Measurements from ENCODE around the gene RSPO4.

Gene RSPO4

GRCh38 chr20:969868-970267 is 32.2 kb downstream of the RSPO4 start:
- no peak overlapping the region for H3K9ac ChIP-seq (ENCODE audit: low read length)
- no peaks in the 10 kb centered on the region for H4K20me1 ChIP-seq (ENCODE audit: insufficient read depth, low read length)
- no peak for DNase-seq
- H3K4me1 ChIP-seq (ENCODE audit: low read length) = no peaks in the 10 kb centered on the region
- TF ChIP-seq EZH2phosphoT487 (IDR thresholded peaks at IDR 0.05; ENCODE audit: low read length) = no peak
- no peaks in the 10 kb centered on the region for H3F3A ChIP-seq (ENCODE audit: insufficient read depth, low read length)
- H3K4me2 ChIP-seq (ENCODE audit: low read depth, low read length) = peak overlapping the region; percentile 10; the same call in 1 of the 2 replicates
- H3K79me2 ChIP-seq (ENCODE audit: low read length) = no peaks in the 10 kb centered on the region
- H3K4me3 ChIP-seq (ENCODE audit: low read length) = no peak overlapping the region
- peak overlapping the region; percentile 4; the same call in 1 of the 2 replicates for H2AFZ ChIP-seq (ENCODE audit: low read length)
- no peaks in the 10 kb centered on the region for H3K27me3 ChIP-seq (replicated peaks; ENCODE audit: insufficient read depth, low read length)
- no peaks in the 10 kb centered on the region for H3K9me3 ChIP-seq (replicated peaks; ENCODE audit: insufficient read depth, low read length)
- H3K36me3 ChIP-seq (replicated peaks; ENCODE audit: insufficient read depth, low read length) = no peaks in the 10 kb centered on the region
- H3K27ac ChIP-seq (ENCODE audit: low read length) = no peak overlapping the region
- no peaks in the 10 kb centered on the region for H3K9me2 ChIP-seq (replicated peaks; ENCODE audit: insufficient read depth, low read length)

- Histone ChIP-seq H3K27me3 (replicated peaks; ENCODE audit: insufficient read depth, low read length) (no peaks in the 10 kb centered on the region), H2AFZ (ENCODE audit: low read length) (no peak overlapping the region), H3K36me3 (replicated peaks; ENCODE audit: insufficient read depth, low read length) (no peaks in the 10 kb centered on the region), H3K4me2 (ENCODE audit: low read depth, low read length) (no peak overlapping the region), H3K4me1 (ENCODE audit: low read length) (no peaks in the 10 kb centered on the region), H3K27ac (ENCODE audit: low read length) (no peak overlapping the region), H3K9me3 (replicated peaks; ENCODE audit: insufficient read depth, low read length) (no peaks in the 10 kb centered on the region), H3F3A (ENCODE audit: insufficient read depth, low read length) (no peaks in the 10 kb centered on the region), H3K9me2 (replicated peaks; ENCODE audit: insufficient read depth, low read length) (no peaks in the 10 kb centered on the region), H3K4me3 (ENCODE audit: low read length) (no peak overlapping the region), H4K20me1 (ENCODE audit: insufficient read depth, low read length) (no peaks in the 10 kb centered on the region), H3K9ac (ENCODE audit: low read length) (no peak overlapping the region), H3K79me2 (ENCODE audit: low read length) (no peaks in the 10 kb centered on the region)
- peak; percentile 21 for DNase-seq
- no peak for TF ChIP-seq EZH2phosphoT487 (IDR thresholded peaks at IDR 0.05; ENCODE audit: low read length)
- TF ChIP-seq EZH2 (optimal IDR thresholded peaks at IDR 0.05; ENCODE audit: low read depth, low read length) = no peak
- no peak for TF ChIP-seq CTCF (IDR thresholded peaks at IDR 0.05; ENCODE audit: low read length)
These were observed 34.0 kb downstream of the RSPO4 start for GRCh38 chr20:967796-968742.

GRCh38 chr20:965956-966355 is 36.2 kb downstream of the RSPO4 start:
- Histone ChIP-seq H3K9me2 (replicated peaks; ENCODE audit: insufficient read depth, low read length) (no peaks in the 10 kb centered on the region), H3K9ac (ENCODE audit: low read length) (no peak overlapping the region), H3K79me2 (ENCODE audit: low read length) (no peaks in the 10 kb centered on the region), H3K27me3 (replicated peaks; ENCODE audit: insufficient read depth, low read length) (peaks cover 4% of the 10 kb centered on the region; the same call in 1 of the 2 replicates), H3F3A (ENCODE audit: insufficient read depth, low read length) (no peaks in the 10 kb centered on the region), H3K27ac (ENCODE audit: low read length) (no peak overlapping the region), H3K4me3 (ENCODE audit: low read length) (no peak overlapping the region), H3K4me1 (ENCODE audit: low read length) (no peaks in the 10 kb centered on the region), H3K9me3 (replicated peaks; ENCODE audit: insufficient read depth, low read length) (no peaks in the 10 kb centered on the region), H4K20me1 (ENCODE audit: insufficient read depth, low read length) (no peaks in the 10 kb centered on the region), H2AFZ (ENCODE audit: low read length) (no peak overlapping the region), H3K36me3 (replicated peaks; ENCODE audit: insufficient read depth, low read length) (no peaks in the 10 kb centered on the region), H3K4me2 (ENCODE audit: low read depth, low read length) (no peak overlapping the region)
- no peak for DNase-seq
- TF ChIP-seq EZH2 (optimal IDR thresholded peaks at IDR 0.05; ENCODE audit: low read depth, low read length) (no peak), CTCF (IDR thresholded peaks at IDR 0.05; ENCODE audit: low read length) (no peak), EZH2phosphoT487 (IDR thresholded peaks at IDR 0.05; ENCODE audit: low read length) (no peak)

GRCh38 chr20:963795-964194 is 38.3 kb downstream of the RSPO4 start:
- Histone ChIP-seq H3K4me1 (ENCODE audit: low read length) (no peaks in the 10 kb centered on the region), H3K4me3 (ENCODE audit: low read length) (no peak overlapping the region), H3F3A (ENCODE audit: insufficient read depth, low read length) (no peaks in the 10 kb centered on the region), H3K79me2 (ENCODE audit: low read length) (no peaks in the 10 kb centered on the region), H3K27ac (ENCODE audit: low read length) (no peak overlapping the region), H4K20me1 (ENCODE audit: insufficient read depth, low read length) (no peaks in the 10 kb centered on the region), H3K9ac (ENCODE audit: low read length) (no peak overlapping the region), H3K36me3 (replicated peaks; ENCODE audit: insufficient read depth, low read length) (no peaks in the 10 kb centered on the region), H3K9me2 (replicated peaks; ENCODE audit: insufficient read depth, low read length) (no peaks in the 10 kb centered on the region), H3K9me3 (replicated peaks; ENCODE audit: insufficient read depth, low read length) (no peaks in the 10 kb centered on the region), H3K4me2 (ENCODE audit: low read depth, low read length) (no peak overlapping the region), H3K27me3 (replicated peaks; ENCODE audit: insufficient read depth, low read length) (peaks cover 21% of the 10 kb centered on the region), H2AFZ (ENCODE audit: low read length) (no peak overlapping the region)
- TF ChIP-seq EZH2 (optimal IDR thresholded peaks at IDR 0.05; ENCODE audit: low read depth, low read length) (no peak), CTCF (IDR thresholded peaks at IDR 0.05; ENCODE audit: low read length) (no peak), EZH2phosphoT487 (IDR thresholded peaks at IDR 0.05; ENCODE audit: low read length) (no peak)
- no peak for DNase-seq

All from MM.1S (cell line).